GM23248 (cell line): Measurements from ENCODE around the gene VPS35L.

Experiments
- EZH2 ChIP-seq: fragments of 200-600 bp; sonication (generic); IDR thresholded peaks from 2 replicates; pipeline ENCODE4 v1.6.1; 2018; ENCODE audit warnings: antibody characterized with exemption, mild to moderate bottlenecking; ENCODE audit not compliant: insufficient read depth, poor library complexity, severe bottlenecking
- EZH2phosphoT487 ChIP-seq: fragments of 200-600 bp; sonication (generic); IDR thresholded peaks from 2 replicates; pipeline ENCODE4 v1.6.1; 2018; ENCODE audit warnings: antibody characterized with exemption, moderate library complexity, mild to moderate bottlenecking, low read depth; ENCODE audit not compliant: insufficient read depth

DNA sequence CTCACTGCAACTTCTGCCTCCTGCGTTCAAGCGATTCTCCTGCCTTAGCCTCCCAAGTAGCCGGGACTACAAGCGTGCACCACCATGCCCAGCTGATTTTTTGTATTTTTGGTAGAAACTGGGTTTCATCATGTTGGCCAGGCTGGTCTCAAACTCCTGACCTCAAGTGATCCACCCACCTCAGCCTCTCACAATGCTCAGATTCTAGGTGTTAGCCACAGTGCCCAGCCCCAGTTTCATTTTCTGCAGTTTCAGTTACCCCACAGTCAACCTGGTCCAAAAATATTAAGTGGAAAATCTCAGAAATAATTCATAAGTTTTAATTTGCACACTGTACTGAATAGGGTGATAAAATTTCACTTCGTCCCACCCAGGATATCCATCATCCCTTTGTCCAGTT, 133.8 kb downstream of the VPS35L start:
- no peak for TF ChIP-seq EZH2
- TF ChIP-seq EZH2phosphoT487 = no peak
